HG03097 (cell line): ENCODE measurements around the gene GRIN3B.

Experiments
- ATAC-seq: cut with Tn5 transposase; IDR thresholded peaks from one replicate; pipeline ENCODE4 v1.9.1; 2021; ENCODE audit not compliant: unreplicated experiment, low FRiP score

GRIN3B gene

GRCh38 chr19:1040476-1041271 lies 40.5 kb downstream of the GRIN3B start:
- ATAC-seq, result peak; percentile 34

GRCh38 chr19:1041272-1041834 lies 41.1 kb downstream of the GRIN3B start:
- no peak for ATAC-seq

- no peak for ATAC-seq
These were observed 41.8 kb downstream of the GRIN3B start for GRCh38 chr19:1041835-1042685.

GRCh38 chr19:1042689-1043511 lies 42.7 kb downstream of the GRIN3B start:
- no peak for ATAC-seq

- ATAC-seq, result no peak
These were observed 45.0 kb downstream of the GRIN3B start for GRCh38 chr19:1045247-1045603.

GRCh38 chr19:1046117-1046626 lies 46.0 kb downstream of the GRIN3B start:
- ATAC-seq, result no peak

- no peak for ATAC-seq
These were observed 46.8 kb downstream of the GRIN3B start for GRCh38 chr19:1046836-1047695.

- no peak for ATAC-seq
These were observed 47.5 kb downstream of the GRIN3B start for GRCh38 chr19:1047696-1048147.

GRCh38 chr19:1049106-1049505 lies 48.9 kb downstream of the GRIN3B start:
- ATAC-seq, result no peak

GRCh38 chr19:1049800-1050199 lies 49.6 kb downstream of the GRIN3B start:
- ATAC-seq, result no peak

- ATAC-seq, result no peak
These were observed 51.0 kb downstream of the GRIN3B start for GRCh38 chr19:1050989-1051788.

- ATAC-seq, result no peak
These were observed 51.6 kb downstream of the GRIN3B start for GRCh38 chr19:1051791-1052190.

GRCh38 chr19:1052349-1052975 lies 52.2 kb downstream of the GRIN3B start:
- no peak for ATAC-seq

GRCh38 chr19:1053176-1054101 lies 53.2 kb downstream of the GRIN3B start:
- ATAC-seq, result no peak

GRCh38 chr19:1054102-1055027 lies 54.1 kb downstream of the GRIN3B start:
- ATAC-seq, result no peak

- no peak for ATAC-seq
These were observed 54.8 kb downstream of the GRIN3B start for GRCh38 chr19:1055028-1055425.
